Erythroblast (primary cell): Measurements from ENCODE around the gene KCTD11.
"Not testable (repeated sequence)": the region's sequence is repeated elsewhere in the genome, so short reads cannot be mapped to it uniquely, and the experiment has no call there.

Source experiments
- DNase-seq, 2 experiments: peaks; one replicate each; lab custom pipeline; 2025; lab: John Stamatoyannopoulos, UW
- GATA1 ChIP-seq: IDR thresholded peaks from 2 replicates; pipeline ENCODE4 v1.6.1; 2011; ENCODE audit warnings: low read depth, mild to moderate bottlenecking, control low read depth, low read length, moderate library complexity
- POLR2A ChIP-seq: IDR thresholded peaks from 2 replicates; pipeline ENCODE4 v1.6.1; 2011; ENCODE audit warnings: mild to moderate bottlenecking, low read length

The KCTD11 gene

GRCh38 chr17:7328009-7328408 is 24.0 kb upstream of the KCTD11 start:
- TF ChIP-seq POLR2A (no peak), GATA1 (no peak)
- DNase-seq, result no peak

- DNase-seq, result no peak
- TF ChIP-seq GATA1 (no peak), POLR2A (no peak)
Observed at GRCh38 chr17:7328840-7329373, 23.1 kb upstream of the KCTD11 start, which contains the start of gene NEURL4. TSS of gene NEURL4 (minus strand) at chr17:7329335. CDS start at chr17:7329312, 23 bp downstream.

GRCh38 chr17:7329374-7329996 is 22.5 kb upstream of the KCTD11 start:
- peak; percentile 63 for TF ChIP-seq POLR2A
- TF ChIP-seq GATA1, result no peak
- peak; percentile 99 to 100 for DNase-seq

GRCh38 chr17:7329997-7330637 is 21.8 kb upstream of the KCTD11 start:
- TF ChIP-seq POLR2A, result no peak
- no peak for TF ChIP-seq GATA1
- peak; percentile 86 to 89 for DNase-seq

- no peak for TF ChIP-seq POLR2A
- TF ChIP-seq GATA1, result no peak
- DNase-seq, result no peak
Observed at GRCh38 chr17:7330638-7331015, 21.3 kb upstream of the KCTD11 start.

GRCh38 chr17:7332111-7332510 is 19.9 kb upstream of the KCTD11 start:
- no peak for DNase-seq
- TF ChIP-seq POLR2A (no peak), GATA1 (no peak)

- peak in 1 of 2 experiments; percentile 28 for DNase-seq
Observed at GRCh38 chr17:7332600-7333069, 19.3 kb upstream of the KCTD11 start.

- no peak for DNase-seq
- TF ChIP-seq GATA1 (no peak), POLR2A (no peak)
Observed at GRCh38 chr17:7334938-7335538, 16.9 kb upstream of the KCTD11 start.

GRCh38 chr17:7335765-7336164 is 16.2 kb upstream of the KCTD11 start:
- not testable (repeated sequence) for DNase-seq

- peak; percentile 71 to 78 for DNase-seq
Observed at GRCh38 chr17:7336240-7337175, 15.5 kb upstream of the KCTD11 start, which contains the start of gene ACAP1. TSS of gene ACAP1 (plus strand) at chr17:7336529. CDS start at chr17:7336735, 206 bp downstream.

GRCh38 chr17:7337600-7337999 is 14.4 kb upstream of the KCTD11 start:
- not testable (repeated sequence) for DNase-seq

More at GRCh38 chr17:7336240-7337175, 15.5 kb upstream of the KCTD11 start, which contains the start of gene ACAP1:
- TF ChIP-seq GATA1, result no peak
- no peak for TF ChIP-seq POLR2A

GRCh38 chr17:7340179-7340578 is 11.8 kb upstream of the KCTD11 start:
- no peak for DNase-seq
- no peak for TF ChIP-seq POLR2A

GRCh38 chr17:7341842-7342241 is 10.1 kb upstream of the KCTD11 start:
- TF ChIP-seq GATA1, result no peak
- TF ChIP-seq POLR2A, result no peak
- no peak for DNase-seq
